Adrenal gland (tissue), 12 donors: ENCODE data around the gene SURF6. TPM values are rescaled to one million over a fixed set of nuclear protein-coding genes. Genes with fewer than 3 reads are reported as not detected.

Source experiments
- DNase-seq, 7 donors: peaks; one replicate each; pipeline ENCODE4 v3.0.0-alpha.2; 2019 to 2020
- H3K27ac ChIP-seq, 5 donors: fragments of 200-600 bp; sonication (generic) in 4 of 5; 1 replicate in 3 of 5; 2 replicates in 2 of 5; pipeline versions ENCODE4 v1.5.1 to v1.8.0; 2016 to 2020; ENCODE audit warnings: mild to moderate bottlenecking in 1 of 5
- H3K27me3 ChIP-seq: fragments of 200-600 bp; 2 replicates; pipeline ENCODE4 v1.8.0; 2021
- H3K36me3 ChIP-seq, 2 donors: fragments of 200-600 bp; replicated peaks in 1 of 2; 1 replicate in 1 of 2; 2 replicates in 1 of 2; pipeline versions ENCODE4 v1.5.1 to v1.8.0; 2018 to 2022
- H3K4me1 ChIP-seq, 2 donors: fragments of 200-600 bp; replicated peaks in 1 of 2; 1 replicate in 1 of 2; 2 replicates in 1 of 2; pipeline versions ENCODE4 v1.5.1 to v1.8.0; 2018 to 2021
- H3K4me3 ChIP-seq, 4 donors: fragments of 200-600 bp; sonication (generic) in 3 of 4; one replicate each; pipeline ENCODE4 v1.5.1; 2016 to 2018
- H3K9me3 ChIP-seq, 3 donors: fragments of 200-600 bp; sonication (generic) in 1 of 3; replicated peaks in 1 of 3; 1 replicate in 2 of 3; 2 replicates in 1 of 3; pipeline versions ENCODE4 v1.5.1 to v1.8.0; 2016 to 2021
- CTCF ChIP-seq, 6 experiments: fragments of 450-650 bp in 4 of 6; fragments of 200-600 bp in 2 of 6; sonication (generic) in 1 of 6; IDR thresholded peaks; 1 replicate in 5 of 6; 2 replicates in 1 of 6; pipeline versions ENCODE4 v1.5.1 to v1.8.0; 2016 to 2021; ENCODE audit warnings: antibody characterized with exemption in 6 of 6, mild to moderate bottlenecking in 2 of 6, moderate library complexity in 1 of 6
- POLR2A ChIP-seq, 2 donors: fragments of 450-650 bp; IDR thresholded peaks; one replicate each; pipeline ENCODE4 v1.6.1; 2017; ENCODE audit warnings: antibody characterized with exemption in 2 of 2, mild to moderate bottlenecking in 2 of 2, moderate library complexity in 1 of 2
- WGBS, 4 donors: extraction: QIAGEN DNeasy Blood & Tissue Kit in 2 of 4; methylation state at CpG; one replicate each; pipeline versions ENCODE4 v1.1.5 to v1.1.7; 2013 to 2017; 5-methylcytosine and 5-hydroxymethylcytosine counted together
- intact Hi-C, 2 donors: fragments of 100-400 bp; cut with DNase I; formaldehyde crosslinking; loops; one replicate each; pipeline versions ENCODE4 v1.14.1 to v1.15.0; 2022 to 2023
- polyA plus RNA-seq, 3 donors: library from polyadenylated mRNA; stranded (reverse); fragments of 200-250 nt in 2 of 3; fragments of 350-450 nt in 1 of 3; fragmentation: Illumina TruSeq in 1 of 3; extraction: RNeasy Lipid Tissue Mini Kit (QIAGEN cat#74804) in 1 of 3; gene quantifications; one replicate each; pipeline ENCODE4 v1.2.3, GENCODE V29; 2013 to 2014
- total RNA-seq, 9 donors: library from RNA; depleted of rRNA in 4 of 9; stranded (reverse); fragments of >200 nt in 4 of 9; fragments of 120-200 nt in 1 of 9; fragmentation: NEBNext Ultra II Directional in 1 of 9; extraction: Animal tissue kit (Norgen Biotek cat#: 25700) in 1 of 9; gene quantifications; one replicate each; pipeline versions ENCODE4 v1.1.0 to v1.2.4, GENCODE V29; 2013 to 2023
- donor health status: healthy with polysubstance abuse.
- donor health status: Bipolar disorder and iron deficiency.
- donor health status: DM: yes; HTN: yes; CAD: no.
- donor health status: DM: no; HTN: no; CAD: no.
- donor health status: DM: no; HTN: no; CAD: no.
- donor health status: DM: yes; HTN: yes; CAD: no.

SURF6 gene
- total and polyA plus RNA-seq, 12 donors = 6.2 to 42.2 (median 23.1) TPM

- Histone ChIP-seq H3K4me3 (no peak overlapping the region), H3K27me3 (no peaks in the 10 kb centered on the region), H3K36me3 (peaks cover 0 to 39% of the 10 kb centered on the region in 2 donors), H3K4me1 (peaks cover 23% of the 10 kb centered on the region in 2 donors), H3K9me3 (no peaks in the 10 kb centered on the region), H3K27ac (no peak overlapping the region)
- intact Hi-C loops = loop anchor here (5.0 kb wide), 2 partner anchors 96 to 151 kb away; no protein-coding TSS in a partner anchor
- DNase-seq = peak in 4 of 7 donors; percentile 13 to 24 (median 16)
- TF ChIP-seq CTCF (IDR thresholded peaks at IDR 0.05) = no peak
- TF ChIP-seq POLR2A (IDR thresholded peaks at IDR 0.05) = no peak
- 64 to 86% (median 76%) methylated on average over 2 to 10 of the region's 10 CpGs for WGBS, 4 donors
Measured at GRCh38 chr9:133333566-133333965, 2.4 kb downstream of the SURF6 start.

- Histone ChIP-seq H3K36me3 (peaks cover 0 to 39% of the 10 kb centered on the region in 2 donors), H3K27ac (no peak overlapping the region), H3K4me1 (peaks cover 23% of the 10 kb centered on the region in 2 donors), H3K9me3 (no peaks in the 10 kb centered on the region), H3K4me3 (no peak overlapping the region), H3K27me3 (no peaks in the 10 kb centered on the region)
- no peak for TF ChIP-seq POLR2A (IDR thresholded peaks at IDR 0.05)
- no peak for TF ChIP-seq CTCF (IDR thresholded peaks at IDR 0.05)
- intact Hi-C loops = loop anchor here (5.0 kb wide), 2 partner anchors 96 to 151 kb away; no protein-coding TSS in a partner anchor
- DNase-seq = peak in 4 of 7 donors; percentile 11 to 47 (median 18)
- WGBS, 4 donors = 85 to 89% (median 88%) methylated on average over 7 to 11 of the region's 11 CpGs
Measured at GRCh38 chr9:133333011-133333410, 3.0 kb downstream of the SURF6 start.

GRCh38 chr9:133332381-133332730 lies 3.6 kb downstream of the SURF6 start:
- TF ChIP-seq CTCF (IDR thresholded peaks at IDR 0.05) (no peak), POLR2A (IDR thresholded peaks at IDR 0.05) (no peak)
- Histone ChIP-seq H3K4me3 (no peak overlapping the region), H3K36me3 (peaks cover 0 to 39% of the 10 kb centered on the region in 2 donors), H3K27ac (no peak overlapping the region), H3K9me3 (no peaks in the 10 kb centered on the region), H3K4me1 (peaks cover 23% of the 10 kb centered on the region in 2 donors), H3K27me3 (no peaks in the 10 kb centered on the region)
- WGBS, 4 donors = 83 to 91% (median 86%) methylated on average over 16 to 20 of the region's 20 CpGs
- peak in 2 of 7 donors; percentile 12 to 17 for DNase-seq
- intact Hi-C loops = loop anchor here (5.0 kb wide), 2 partner anchors 95 to 150 kb away; no protein-coding TSS in a partner anchor

GRCh38 chr9:133331641-133332380 lies 4.2 kb downstream of the SURF6 start:
- intact Hi-C loops = loop anchor here (5.0 kb wide), 2 partner anchors 95 to 150 kb away; no protein-coding TSS in a partner anchor
- peaks cover 0 to 39% of the 10 kb centered on the region in 2 donors for H3K36me3 ChIP-seq
- H3K27ac ChIP-seq = no peak overlapping the region
- H3K4me3 ChIP-seq = no peak overlapping the region
- peaks cover 20 to 23% of the 10 kb centered on the region in 2 donors for H3K4me1 ChIP-seq
- 92 to 97% (median 94%) methylated on average over 44 to 57 of the region's 57 CpGs for WGBS, 4 donors
- TF ChIP-seq POLR2A (IDR thresholded peaks at IDR 0.05) (no peak), CTCF (IDR thresholded peaks at IDR 0.05) (no peak)
- DNase-seq = peak in 4 of 7 donors; percentile 12 to 49 (median 20)
- H3K9me3 ChIP-seq = no peaks in the 10 kb centered on the region
- H3K27me3 ChIP-seq = no peaks in the 10 kb centered on the region
